Trophoblast cell (in vitro differentiated cells and primary cell): Measurements from ENCODE around the gene CCT5.
A peak's percentile ranks its signal among the peaks of the same experiment; 100 is the strongest.

Source experiments
- DNase-seq, 2 donors: peaks; one replicate each; pipeline ENCODE4 v3.0.0-alpha.2; 2016
- H2AFZ ChIP-seq: 2 replicates; pipeline ENCODE4 v1.6.1; 2013; ENCODE audit warnings: low read length, moderate library complexity, mild to moderate bottlenecking; ENCODE audit not compliant: insufficient read depth, poor library complexity
- H2AK5ac ChIP-seq: 2 replicates; pipeline ENCODE4 v1.6.1; 2013; ENCODE audit warnings: mild to moderate bottlenecking, low read length
- H2BK120ac ChIP-seq: 2 replicates; pipeline ENCODE4 v1.6.1; 2013; ENCODE audit warnings: low read length, mild to moderate bottlenecking, moderate library complexity; ENCODE audit not compliant: insufficient read depth, poor library complexity
- H2BK12ac ChIP-seq: 2 replicates; pipeline ENCODE4 v1.6.1; 2013; ENCODE audit warnings: mild to moderate bottlenecking, low read length, moderate library complexity
- H2BK5ac ChIP-seq: 2 replicates; pipeline ENCODE4 v1.6.1; 2013; ENCODE audit warnings: low read length, low read depth, moderate library complexity, mild to moderate bottlenecking; ENCODE audit not compliant: poor library complexity
- H3K14ac ChIP-seq: 2 replicates; pipeline ENCODE4 v1.6.1; 2013; ENCODE audit warnings: mild to moderate bottlenecking, low read length
- H3K18ac ChIP-seq: 2 replicates; pipeline ENCODE4 v1.6.1; 2013; ENCODE audit warnings: mild to moderate bottlenecking, low read length
- H3K23ac ChIP-seq: 2 replicates; pipeline ENCODE4 v1.6.1; 2013; ENCODE audit warnings: low read length
- H3K27ac ChIP-seq: 2 replicates; pipeline ENCODE4 v1.5.1; 2013; ENCODE audit warnings: low read depth, mild to moderate bottlenecking, inconsistent platforms, low read length, moderate library complexity
- H3K27me3 ChIP-seq: 2 replicates; pipeline ENCODE4 v1.6.1; 2013; ENCODE audit warnings: inconsistent platforms, mild to moderate bottlenecking, low read length, moderate library complexity; ENCODE audit not compliant: insufficient read depth
- H3K36me3 ChIP-seq, 2 experiments: 1 replicate in 1 of 2; 2 replicates in 1 of 2; pipeline ENCODE4 v1.6.1; 2013; ENCODE audit warnings: low read length in 2 of 2, mild to moderate bottlenecking in 2 of 2, moderate library complexity in 1 of 2; ENCODE audit not compliant: insufficient read depth in 2 of 2, control insufficient read depth in 1 of 2
- H3K4ac ChIP-seq: 2 replicates; pipeline ENCODE4 v1.6.1; 2013; ENCODE audit warnings: low read depth, mild to moderate bottlenecking, low read length, moderate library complexity
- H3K4me1 ChIP-seq, 2 experiments: 1 replicate in 1 of 2; 2 replicates in 1 of 2; pipeline ENCODE4 v1.6.1; 2013; ENCODE audit warnings: low read length in 2 of 2, mild to moderate bottlenecking in 2 of 2, moderate library complexity in 1 of 2; ENCODE audit not compliant: insufficient read depth in 2 of 2, control insufficient read depth in 1 of 2
- H3K4me2 ChIP-seq: 2 replicates; pipeline ENCODE4 v1.6.1; 2013; ENCODE audit warnings: inconsistent platforms, mild to moderate bottlenecking, low read length, moderate library complexity
- H3K4me3 ChIP-seq: 2 replicates; pipeline ENCODE4 v1.5.1; 2013; ENCODE audit warnings: mild to moderate bottlenecking, low read depth, low read length, inconsistent platforms
- H3K79me1 ChIP-seq: one replicate; pipeline ENCODE4 v1.6.1; 2013; ENCODE audit warnings: low read length
- H3K79me2 ChIP-seq: 2 replicates; pipeline ENCODE4 v1.6.1; 2013; ENCODE audit warnings: low read length, mild to moderate bottlenecking; ENCODE audit not compliant: control insufficient read depth, insufficient read depth, poor library complexity
- H3K9ac ChIP-seq: 2 replicates; pipeline ENCODE4 v1.6.1; 2013; ENCODE audit warnings: mild to moderate bottlenecking, low read length
- H3K9me3 ChIP-seq: 2 replicates; pipeline ENCODE4 v1.6.1; 2013; ENCODE audit warnings: low read depth, mild to moderate bottlenecking, control low read depth, inconsistent platforms, low read length; ENCODE audit not compliant: insufficient read depth
- H4K12ac ChIP-seq: 2 replicates; pipeline ENCODE4 v1.6.1; 2013; ENCODE audit warnings: low read depth, mild to moderate bottlenecking, low read length, moderate library complexity
- H4K8ac ChIP-seq: 2 replicates; pipeline ENCODE4 v1.6.1; 2013; ENCODE audit warnings: low read depth, mild to moderate bottlenecking, low read length, moderate library complexity
- H4K91ac ChIP-seq: one replicate; pipeline ENCODE4 v1.6.1; 2013; ENCODE audit warnings: low read depth, mild to moderate bottlenecking, low read length, moderate library complexity
- WGBS: extraction: QIAGEN DNeasy Blood & Tissue Kit; methylation state at CpG from one replicate; pipeline ENCODE4 v1.1.7; 2013; ENCODE audit warnings: missing lambda C conversion rate; ENCODE audit not compliant: insufficient read length, insufficient coverage; ENCODE audit errors: extremely low coverage; 5-methylcytosine and 5-hydroxymethylcytosine counted together

The CCT5 gene

GRCh38 chr5:10250806-10251276 is 761 bp downstream of the CCT5 start:
- Histone ChIP-seq H4K8ac (peak overlapping the region; percentile 98), H3K14ac (peak overlapping the region; percentile 87), H3K27ac (peak overlapping the region; percentile 75), H3K18ac (peak overlapping the region; percentile 98), H4K12ac (peak overlapping the region; percentile 84), H3K79me1 (peaks cover 13% of the 10 kb centered on the region), H3K4me1 (peaks cover 7 to 12% of the 10 kb centered on the region in 2 experiments), H3K23ac (no peak overlapping the region), H3K36me3 (peaks cover 6 to 14% of the 10 kb centered on the region in 2 experiments), H3K4ac (peak overlapping the region; percentile 96), H3K27me3 (no peaks in the 10 kb centered on the region), H2AK5ac (peak overlapping the region; percentile 82), H3K79me2 (peaks cover 27% of the 10 kb centered on the region), H3K4me3 (peak overlapping the region; percentile 93), H4K91ac (peak overlapping the region; percentile 94), H2BK12ac (peak overlapping the region; percentile 30), H2AFZ (peak overlapping the region; percentile 89), H3K9ac (peak overlapping the region; percentile 91), H2BK5ac (peak overlapping the region; percentile 69), H3K9me3 (no peaks in the 10 kb centered on the region), H2BK120ac (peak overlapping the region; percentile 90), H3K4me2 (peak overlapping the region; percentile 94)
- no CpG with 5 or more reads among the region's 21 CpGs for WGBS
- DNase-seq = no peak

DNA sequence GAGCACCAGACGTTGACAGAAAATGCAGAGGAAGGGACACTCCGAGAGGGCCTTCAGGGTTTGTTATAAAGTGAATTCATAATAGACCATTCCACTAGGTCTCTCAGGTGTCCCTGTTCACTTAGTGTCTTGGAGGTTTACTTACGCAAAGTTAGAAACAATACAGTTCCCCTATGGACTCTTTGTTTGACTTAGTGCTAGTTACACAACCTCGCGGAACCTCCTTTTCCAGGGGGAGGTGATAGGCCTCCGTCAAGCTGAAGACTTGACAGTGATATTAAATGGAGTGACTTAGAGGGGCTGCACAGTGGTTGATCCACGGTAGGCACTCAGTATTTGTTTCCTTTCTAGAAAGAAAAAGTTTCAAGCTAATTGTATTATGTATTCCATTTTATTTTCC is 1.3 kb downstream of the CCT5 start:
- Histone ChIP-seq H3K23ac (no peak overlapping the region), H2BK120ac (no peak overlapping the region), H3K4me2 (peak overlapping the region; percentile 94), H3K14ac (no peak overlapping the region), H2BK5ac (peak overlapping the region; percentile 16), H2BK12ac (no peak overlapping the region), H3K9me3 (no peaks in the 10 kb centered on the region), H3K4me3 (peak overlapping the region; percentile 93), H3K79me2 (peaks cover 27% of the 10 kb centered on the region), H3K27ac (no peak overlapping the region), H4K91ac (no peak overlapping the region), H3K36me3 (peaks cover 9 to 18% of the 10 kb centered on the region in 2 experiments), H3K9ac (peak overlapping the region; percentile 91), H2AFZ (no peak overlapping the region), H3K18ac (no peak overlapping the region), H2AK5ac (no peak overlapping the region), H3K79me1 (peaks cover 13% of the 10 kb centered on the region), H3K4ac (peak overlapping the region; percentile 96), H3K4me1 (peaks cover 7 to 12% of the 10 kb centered on the region in 2 experiments), H4K8ac (no peak overlapping the region), H4K12ac (no peak overlapping the region), H3K27me3 (no peaks in the 10 kb centered on the region)
- no CpG with 5 or more reads among the region's 7 CpGs for WGBS
- no peak for DNase-seq

DNA sequence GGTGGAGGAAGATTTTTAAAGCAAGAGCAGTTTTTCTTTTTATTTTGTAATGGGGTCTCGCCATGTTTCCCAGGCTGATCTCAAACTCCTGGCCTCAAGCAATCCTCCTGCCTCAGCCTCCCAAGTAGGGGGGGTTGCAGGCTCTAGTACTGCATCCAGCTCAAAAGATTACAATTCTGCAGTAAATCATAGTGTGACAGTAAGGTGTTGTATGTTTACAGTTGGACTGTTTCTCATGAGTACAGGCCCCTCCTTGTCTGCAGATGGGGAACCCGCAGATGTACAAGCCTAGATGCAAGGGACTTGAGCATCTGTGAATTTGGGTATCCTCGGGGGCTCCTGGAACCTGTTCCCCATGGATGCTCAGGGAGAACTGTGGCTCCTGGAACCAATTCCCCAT is 3.3 kb downstream of the CCT5 start:
- peaks cover 7 to 12% of the 10 kb centered on the region in 2 experiments for H3K4me1 ChIP-seq
- no peak overlapping the region for H2AK5ac ChIP-seq
- H3K14ac ChIP-seq = no peak overlapping the region
- no peak overlapping the region for H3K9ac ChIP-seq
- H4K91ac ChIP-seq = no peak overlapping the region
- no peak overlapping the region for H3K27ac ChIP-seq
- no peak for DNase-seq
- H3K9me3 ChIP-seq = no peaks in the 10 kb centered on the region
- H3K36me3 ChIP-seq = peaks cover 17 to 32% of the 10 kb centered on the region in 2 experiments
- no peak overlapping the region for H3K4me3 ChIP-seq
- peaks cover 13% of the 10 kb centered on the region for H3K79me1 ChIP-seq
- H2BK12ac ChIP-seq = no peak overlapping the region
- peak overlapping the region; percentile 95 for H3K4ac ChIP-seq
- no peaks in the 10 kb centered on the region for H3K27me3 ChIP-seq
- no peak overlapping the region for H2AFZ ChIP-seq
- H3K23ac ChIP-seq = no peak overlapping the region
- H3K18ac ChIP-seq = no peak overlapping the region
- no peak overlapping the region for H2BK120ac ChIP-seq
- no peak overlapping the region for H4K12ac ChIP-seq
- peaks cover 27% of the 10 kb centered on the region for H3K79me2 ChIP-seq
- H3K4me2 ChIP-seq = no peak overlapping the region
- H2BK5ac ChIP-seq = no peak overlapping the region
- whole genome bisulfite sequencing = no CpG with 5 or more reads among the region's 3 CpGs
- no peak overlapping the region for H4K8ac ChIP-seq

DNA sequence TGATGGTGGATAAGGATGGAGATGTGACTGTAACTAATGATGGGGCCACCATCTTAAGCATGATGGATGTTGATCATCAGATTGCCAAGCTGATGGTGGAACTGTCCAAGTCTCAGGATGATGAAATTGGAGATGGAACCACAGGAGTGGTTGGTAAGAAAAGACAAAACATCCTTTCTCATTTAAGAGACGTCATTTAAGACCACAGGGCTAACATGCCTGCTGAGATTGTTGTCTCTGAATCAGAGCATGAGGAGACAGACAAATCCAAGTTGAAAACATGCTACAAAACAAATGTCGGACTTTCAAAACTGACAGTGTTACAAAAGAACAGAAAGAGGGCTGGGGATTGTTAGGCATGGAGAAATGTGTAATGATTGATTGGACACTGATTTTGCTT is 4.6 kb downstream of the CCT5 start:
- Histone ChIP-seq H3K4me2 (no peak overlapping the region), H3K79me2 (peaks cover 23% of the 10 kb centered on the region), H2AK5ac (no peak overlapping the region), H4K91ac (no peak overlapping the region), H3K4me3 (no peak overlapping the region), H3K27ac (no peak overlapping the region), H3K14ac (no peak overlapping the region), H3K4me1 (peaks cover 3 to 8% of the 10 kb centered on the region in 2 experiments), H3K79me1 (peaks cover 8% of the 10 kb centered on the region), H2AFZ (no peak overlapping the region), H3K18ac (no peak overlapping the region), H4K12ac (no peak overlapping the region), H2BK5ac (no peak overlapping the region), H3K23ac (no peak overlapping the region), H2BK120ac (no peak overlapping the region), H3K9ac (no peak overlapping the region), H2BK12ac (no peak overlapping the region), H3K9me3 (no peaks in the 10 kb centered on the region), H3K4ac (no peak overlapping the region), H4K8ac (no peak overlapping the region), H3K36me3 (peaks cover 26 to 44% of the 10 kb centered on the region in 2 experiments), H3K27me3 (no peaks in the 10 kb centered on the region)
- DNase-seq = no peak
- no CpG with 5 or more reads among the region's 2 CpGs for WGBS
